GM19099 (cell line): ENCODE data around the gene NCAM2.

ENCODE experiments used
- POLR2A ChIP-seq: IDR thresholded peaks from 3 replicates; pipeline ENCODE4 v1.6.1; 2011; ENCODE audit warnings: low read depth; ENCODE audit not compliant: insufficient read length; ENCODE audit errors: extremely low read depth

Gene NCAM2

GRCh38 chr21:21383126-21383525 lies 384.9 kb downstream of the NCAM2 start:
- TF ChIP-seq POLR2A = no peak

GRCh38 chr21:21384977-21385376 lies 386.8 kb downstream of the NCAM2 start:
- TF ChIP-seq POLR2A = no peak

GRCh38 chr21:21385404-21385803 lies 387.2 kb downstream of the NCAM2 start:
- no peak for TF ChIP-seq POLR2A

- TF ChIP-seq POLR2A = no peak
Measured at GRCh38 chr21:21387916-21388315, 389.7 kb downstream of the NCAM2 start.

- no peak for TF ChIP-seq POLR2A
Measured at GRCh38 chr21:21394064-21394463, 395.9 kb downstream of the NCAM2 start.

GRCh38 chr21:21396424-21396823 lies 398.2 kb downstream of the NCAM2 start:
- TF ChIP-seq POLR2A = no peak

GRCh38 chr21:21397464-21397863 lies 399.3 kb downstream of the NCAM2 start:
- no peak for TF ChIP-seq POLR2A

- TF ChIP-seq POLR2A = no peak
Measured at GRCh38 chr21:21401444-21401843, 403.2 kb downstream of the NCAM2 start.

GRCh38 chr21:21406921-21407320 lies 408.7 kb downstream of the NCAM2 start:
- no peak for TF ChIP-seq POLR2A

- TF ChIP-seq POLR2A = no peak
Measured at GRCh38 chr21:21412096-21412495, 413.9 kb downstream of the NCAM2 start.

- no peak for TF ChIP-seq POLR2A
Measured at GRCh38 chr21:21415741-21416140, 417.5 kb downstream of the NCAM2 start.

- no peak for TF ChIP-seq POLR2A
Measured at GRCh38 chr21:21434944-21435343, 436.7 kb downstream of the NCAM2 start.

- no peak for TF ChIP-seq POLR2A
Measured at GRCh38 chr21:21436012-21436534, 437.9 kb downstream of the NCAM2 start.

GRCh38 chr21:21439761-21440160 lies 441.6 kb downstream of the NCAM2 start:
- TF ChIP-seq POLR2A = no peak

GRCh38 chr21:21457077-21457476 lies 458.9 kb downstream of the NCAM2 start:
- no peak for TF ChIP-seq POLR2A

GRCh38 chr21:21458124-21458631 lies 460.0 kb downstream of the NCAM2 start:
- no peak for TF ChIP-seq POLR2A

- TF ChIP-seq POLR2A = no peak
Measured at GRCh38 chr21:21460979-21461378, 462.8 kb downstream of the NCAM2 start.

- TF ChIP-seq POLR2A = no peak
Measured at GRCh38 chr21:21463456-21463855, 465.2 kb downstream of the NCAM2 start.

GRCh38 chr21:21464684-21465083 lies 466.5 kb downstream of the NCAM2 start:
- no peak for TF ChIP-seq POLR2A
